ENCODE measurements around the gene COQ10A. TPM values are rescaled to one million over a fixed set of nuclear protein-coding genes. Genes with fewer than 3 reads are reported as not detected.

COQ10A gene
- total and polyA plus RNA-seq, 10 of the 15 experiments (the other 5 are each of a cell fraction or from before 2014, with no cell fraction given) = 3.3 to 19.5 (median 6.9) TPM

- 0 out of 2 replicates have a peak, but pooled peaks cover 3% of the 10 kb centered on the region for H3K4me1 ChIP-seq (ENCODE audit: control insufficient read depth, insufficient read depth, low read length)
- no peak for FAIRE-seq
- H3K27me3 ChIP-seq (replicated peaks in 1 of 2; ENCODE audit: control insufficient read depth in 2 of 2, insufficient read depth in 2 of 2, low read length in 1 of 2) = no peaks in the 10 kb centered on the region
- in situ Hi-C loops (cut with MboI) = no loop called here
- SMC1A ChIA-PET (ENCODE audit: uncharacterized antibody, unreplicated experiment) = no interaction called here
- intact Hi-C loops (cut with micrococcal nuclease; ENCODE audit: unreplicated experiment) = loop anchor here (1.0 to 2.0 kb wide), 4 partner anchors 18 to 106 kb away; no protein-coding TSS in a partner anchor
- TF ChIP-seq, protein P1, sequence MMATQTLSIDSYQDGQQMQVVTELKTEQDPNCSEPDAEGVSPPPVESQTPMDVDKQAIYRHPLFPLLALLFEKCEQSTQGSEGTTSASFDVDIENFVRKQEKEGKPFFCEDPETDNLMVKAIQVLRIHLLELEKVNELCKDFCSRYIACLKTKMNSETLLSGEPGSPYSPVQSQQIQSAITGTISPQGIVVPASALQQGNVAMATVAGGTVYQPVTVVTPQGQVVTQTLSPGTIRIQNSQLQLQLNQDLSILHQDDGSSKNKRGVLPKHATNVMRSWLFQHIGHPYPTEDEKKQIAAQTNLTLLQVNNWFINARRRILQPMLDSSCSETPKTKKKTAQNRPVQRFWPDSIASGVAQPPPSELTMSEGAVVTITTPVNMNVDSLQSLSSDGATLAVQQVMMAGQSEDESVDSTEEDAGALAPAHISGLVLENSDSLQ (IDR thresholded peaks at IDR 0.05) = no peak
- TF ChIP-seq, protein P2, sequence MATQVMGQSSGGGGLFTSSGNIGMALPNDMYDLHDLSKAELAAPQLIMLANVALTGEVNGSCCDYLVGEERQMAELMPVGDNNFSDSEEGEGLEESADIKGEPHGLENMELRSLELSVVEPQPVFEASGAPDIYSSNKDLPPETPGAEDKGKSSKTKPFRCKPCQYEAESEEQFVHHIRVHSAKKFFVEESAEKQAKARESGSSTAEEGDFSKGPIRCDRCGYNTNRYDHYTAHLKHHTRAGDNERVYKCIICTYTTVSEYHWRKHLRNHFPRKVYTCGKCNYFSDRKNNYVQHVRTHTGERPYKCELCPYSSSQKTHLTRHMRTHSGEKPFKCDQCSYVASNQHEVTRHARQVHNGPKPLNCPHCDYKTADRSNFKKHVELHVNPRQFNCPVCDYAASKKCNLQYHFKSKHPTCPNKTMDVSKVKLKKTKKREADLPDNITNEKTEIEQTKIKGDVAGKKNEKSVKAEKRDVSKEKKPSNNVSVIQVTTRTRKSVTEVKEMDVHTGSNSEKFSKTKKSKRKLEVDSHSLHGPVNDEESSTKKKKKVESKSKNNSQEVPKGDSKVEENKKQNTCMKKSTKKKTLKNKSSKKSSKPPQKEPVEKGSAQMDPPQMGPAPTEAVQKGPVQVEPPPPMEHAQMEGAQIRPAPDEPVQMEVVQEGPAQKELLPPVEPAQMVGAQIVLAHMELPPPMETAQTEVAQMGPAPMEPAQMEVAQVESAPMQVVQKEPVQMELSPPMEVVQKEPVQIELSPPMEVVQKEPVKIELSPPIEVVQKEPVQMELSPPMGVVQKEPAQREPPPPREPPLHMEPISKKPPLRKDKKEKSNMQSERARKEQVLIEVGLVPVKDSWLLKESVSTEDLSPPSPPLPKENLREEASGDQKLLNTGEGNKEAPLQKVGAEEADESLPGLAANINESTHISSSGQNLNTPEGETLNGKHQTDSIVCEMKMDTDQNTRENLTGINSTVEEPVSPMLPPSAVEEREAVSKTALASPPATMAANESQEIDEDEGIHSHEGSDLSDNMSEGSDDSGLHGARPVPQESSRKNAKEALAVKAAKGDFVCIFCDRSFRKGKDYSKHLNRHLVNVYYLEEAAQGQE (IDR thresholded peaks at IDR 0.05; ENCODE audit: low read depth, low read length) = peak; percentile 81
- H3K4me3 ChIP-seq = peak overlapping the region; percentile 97
- WGBS (ENCODE audit: insufficient coverage, insufficient replicate concordance, low lambda C conversion rate, missing lambda C conversion rate) = 19% methylated on average over 11 of the region's 11 CpGs
- no TSS peak for BruUV-seq (replicated peaks)
- ATAC-seq = no peak
- no peaks in the 10 kb centered on the region for H4K20me1 ChIP-seq (ENCODE audit: control insufficient read depth, insufficient read depth)
- H3K9ac ChIP-seq (ENCODE audit: control insufficient read depth, insufficient read depth, low read length) = peak overlapping the region; percentile 97
- no peaks in the 10 kb centered on the region; the same call in 2 of the 3 replicates for H3K9me3 ChIP-seq (replicated peaks; ENCODE audit: control insufficient read depth, insufficient read depth, low read length)
- POLR2A ChIA-PET = interaction anchor here (0.5 kb wide), 2 partner anchors 123 to 125 kb away, joined by 3 read pairs; no protein-coding TSS in a partner anchor
- RAD21 ChIA-PET (ENCODE audit: unreplicated experiment) = no interaction called here
- H3K79me2 ChIP-seq (ENCODE audit: control insufficient read depth, insufficient read depth, low read length) = peaks cover 29% of the 10 kb centered on the region
- CTCF ChIA-PET = interaction anchor here (1.0 to 1.6 kb wide), 5 partner anchors 15 to 91 kb away, joined by 3 to 5 read pairs (median 4); partner anchors contain the start of gene CNPY2
- peaks cover 0 to 2% of the 10 kb centered on the region in 2 experiments; a peak in 1 of 4 replicates for H3K36me3 ChIP-seq (ENCODE audit: control insufficient read depth in 2 of 2, insufficient read depth in 2 of 2, low read length in 1 of 2)
- DNase-seq (ENCODE audit: low read depth, low spot score) = no peak
- no peak overlapping the region for H3K27ac ChIP-seq (ENCODE audit: control insufficient read depth, insufficient read depth)
- peak overlapping the region; percentile 84 for H3K4me2 ChIP-seq (ENCODE audit: control insufficient read depth, insufficient read depth)
- H2AFZ ChIP-seq (ENCODE audit: control insufficient read depth, low read depth, low read length) = no peak overlapping the region
Observed at GRCh38 chr12:56224954-56225353, 41.8 kb upstream of the COQ10A start.
